ENCODE measurements around the gene SLAMF6.
A peak's percentile ranks its signal among the peaks of the same experiment; 100 is the strongest.

SLAMF6 gene

DNA sequence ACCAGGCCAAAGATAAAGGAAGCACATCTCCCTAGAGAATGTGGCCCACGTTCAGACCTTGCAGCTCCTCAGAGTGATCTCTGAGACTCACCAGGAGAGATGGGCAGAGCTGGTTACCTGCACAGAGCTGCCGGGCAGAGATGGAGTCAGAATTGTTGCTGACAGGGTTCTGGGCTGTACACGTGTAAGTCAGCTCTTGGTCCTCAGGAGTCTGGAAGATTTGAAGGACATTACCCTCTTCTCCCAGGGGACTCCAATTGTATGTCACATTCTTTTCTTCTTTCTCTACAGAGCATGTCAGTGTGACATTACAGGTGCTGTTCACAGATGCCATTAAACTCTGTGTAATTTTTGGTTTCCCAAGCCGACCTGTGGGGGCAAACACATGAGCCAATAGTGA lies 30.7 kb upstream of the SLAMF6 start:
- Histone ChIP-seq H3K27me3 (ENCODE audit: insufficient read depth, low read length, poor library complexity) (no peaks in the 10 kb centered on the region), H3K9me3 (ENCODE audit: insufficient read depth, low read length, severe bottlenecking) (no peaks in the 10 kb centered on the region), H4K20me1 (ENCODE audit: insufficient read depth, low read length) (no peaks in the 10 kb centered on the region), H3K4me1 (ENCODE audit: insufficient read depth, low read length) (peaks cover 9% of the 10 kb centered on the region), H2AFZ (ENCODE audit: low read depth, low read length) (no peak overlapping the region), H3K4me2 (ENCODE audit: insufficient read depth, low read length) (no peak overlapping the region), H3K9ac (ENCODE audit: low read depth, low read length) (no peak overlapping the region), H3K27ac (ENCODE audit: low read length) (no peak overlapping the region), H3K4me3 (ENCODE audit: low read depth in 1 of 2, low read length in 2 of 2) (no peak overlapping the region), H3K36me3 (ENCODE audit: insufficient read depth, low read length) (peaks cover 28% of the 10 kb centered on the region), H3K79me2 (ENCODE audit: insufficient read depth, low read length) (no peaks in the 10 kb centered on the region)
- TF ChIP-seq, protein P1, sequence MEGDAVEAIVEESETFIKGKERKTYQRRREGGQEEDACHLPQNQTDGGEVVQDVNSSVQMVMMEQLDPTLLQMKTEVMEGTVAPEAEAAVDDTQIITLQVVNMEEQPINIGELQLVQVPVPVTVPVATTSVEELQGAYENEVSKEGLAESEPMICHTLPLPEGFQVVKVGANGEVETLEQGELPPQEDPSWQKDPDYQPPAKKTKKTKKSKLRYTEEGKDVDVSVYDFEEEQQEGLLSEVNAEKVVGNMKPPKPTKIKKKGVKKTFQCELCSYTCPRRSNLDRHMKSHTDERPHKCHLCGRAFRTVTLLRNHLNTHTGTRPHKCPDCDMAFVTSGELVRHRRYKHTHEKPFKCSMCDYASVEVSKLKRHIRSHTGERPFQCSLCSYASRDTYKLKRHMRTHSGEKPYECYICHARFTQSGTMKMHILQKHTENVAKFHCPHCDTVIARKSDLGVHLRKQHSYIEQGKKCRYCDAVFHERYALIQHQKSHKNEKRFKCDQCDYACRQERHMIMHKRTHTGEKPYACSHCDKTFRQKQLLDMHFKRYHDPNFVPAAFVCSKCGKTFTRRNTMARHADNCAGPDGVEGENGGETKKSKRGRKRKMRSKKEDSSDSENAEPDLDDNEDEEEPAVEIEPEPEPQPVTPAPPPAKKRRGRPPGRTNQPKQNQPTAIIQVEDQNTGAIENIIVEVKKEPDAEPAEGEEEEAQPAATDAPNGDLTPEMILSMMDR (IDR thresholded peaks at IDR 0.05; ENCODE audit: borderline replicate concordance, extremely low read depth, low read length, poor library complexity, severe bottlenecking) = no peak
- no peak for TF ChIP-seq EZH2 (IDR thresholded peaks at IDR 0.05; ENCODE audit: borderline replicate concordance, low read depth, low read length, severe bottlenecking)
- ATAC-seq (ENCODE audit: insufficient read depth, low read depth) (no peak), DNase-seq (no peak)

DNA sequence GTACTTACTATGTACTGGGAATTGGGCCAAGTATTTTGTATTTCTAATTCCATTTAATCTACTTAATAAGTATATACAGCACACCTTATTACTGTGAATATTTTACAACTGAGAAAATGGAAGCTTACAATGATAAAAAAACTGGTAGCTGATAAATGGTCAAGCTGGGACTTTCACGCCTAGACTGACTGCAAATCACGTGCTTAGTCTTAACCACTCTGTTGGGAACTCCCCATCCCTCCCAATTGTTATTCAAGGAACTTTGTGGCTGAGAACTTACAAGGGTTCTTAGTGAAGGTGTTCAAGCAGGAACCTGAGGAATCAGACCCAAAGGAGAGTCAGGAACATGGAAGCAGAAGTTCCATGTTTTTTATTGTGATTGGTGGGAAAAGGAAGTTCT lies 29.4 kb upstream of the SLAMF6 start:
- Histone ChIP-seq H3K4me2 (ENCODE audit: insufficient read depth, low read length) (no peak overlapping the region), H3K27ac (ENCODE audit: low read length) (no peak overlapping the region), H2AFZ (ENCODE audit: low read depth, low read length) (no peak overlapping the region), H3K4me1 (ENCODE audit: insufficient read depth, low read length) (no peaks in the 10 kb centered on the region), H3K36me3 (ENCODE audit: insufficient read depth, low read length) (peaks cover 34% of the 10 kb centered on the region), H3K4me3 (ENCODE audit: low read depth in 1 of 2, low read length in 2 of 2) (no peak overlapping the region), H4K20me1 (ENCODE audit: insufficient read depth, low read length) (no peaks in the 10 kb centered on the region), H3K9me3 (ENCODE audit: insufficient read depth, low read length, severe bottlenecking) (no peaks in the 10 kb centered on the region), H3K27me3 (ENCODE audit: insufficient read depth, low read length, poor library complexity) (no peaks in the 10 kb centered on the region), H3K79me2 (ENCODE audit: insufficient read depth, low read length) (no peaks in the 10 kb centered on the region), H3K9ac (ENCODE audit: low read depth, low read length) (no peak overlapping the region)
- ATAC-seq (ENCODE audit: insufficient read depth, low read depth) (no peak), DNase-seq (no peak)
- TF ChIP-seq, protein P1 (IDR thresholded peaks at IDR 0.05; ENCODE audit: borderline replicate concordance, extremely low read depth, low read length, poor library complexity, severe bottlenecking) = no peak
- no peak for TF ChIP-seq EZH2 (IDR thresholded peaks at IDR 0.05; ENCODE audit: borderline replicate concordance, low read depth, low read length, severe bottlenecking)

DNA sequence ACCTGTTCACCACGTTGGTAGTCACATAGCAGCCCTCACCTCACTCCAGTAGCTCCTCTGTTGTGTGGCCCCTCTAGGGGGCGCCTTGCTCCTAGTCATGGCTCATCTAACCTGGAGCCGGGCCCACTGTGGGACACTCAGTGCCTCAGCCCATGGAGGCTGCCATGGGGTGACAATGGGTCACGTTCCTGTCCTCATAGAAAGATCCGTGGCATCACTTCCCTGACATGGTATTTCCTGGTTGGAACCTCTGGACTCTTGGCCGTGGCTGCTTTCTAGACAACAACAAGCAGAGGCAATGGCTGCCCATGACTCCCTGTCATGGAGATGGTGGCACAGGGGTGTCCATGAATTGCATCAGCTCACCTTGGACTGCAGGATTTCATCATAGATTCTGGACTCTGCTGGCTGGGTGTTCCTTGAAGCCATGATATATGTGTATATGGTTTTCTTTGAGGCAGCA lies 27.5 kb upstream of the SLAMF6 start:
- H3K27ac ChIP-seq (ENCODE audit: low read length) = no peak overlapping the region
- no peak overlapping the region for H2AFZ ChIP-seq (ENCODE audit: low read depth, low read length)
- no peaks in the 10 kb centered on the region for H3K27me3 ChIP-seq (ENCODE audit: insufficient read depth, low read length, poor library complexity)
- no peak overlapping the region for H3K4me2 ChIP-seq (ENCODE audit: insufficient read depth, low read length)
- H4K20me1 ChIP-seq (ENCODE audit: insufficient read depth, low read length) = no peaks in the 10 kb centered on the region
- peak; percentile 36 for DNase-seq
- H3K36me3 ChIP-seq (ENCODE audit: insufficient read depth, low read length) = peaks cover 38% of the 10 kb centered on the region
- no peak for TF ChIP-seq EZH2 (IDR thresholded peaks at IDR 0.05; ENCODE audit: borderline replicate concordance, low read depth, low read length, severe bottlenecking)
- TF ChIP-seq, protein P1 (IDR thresholded peaks at IDR 0.05; ENCODE audit: borderline replicate concordance, extremely low read depth, low read length, poor library complexity, severe bottlenecking) = peak; percentile 53
- no peaks in the 10 kb centered on the region for H3K4me1 ChIP-seq (ENCODE audit: insufficient read depth, low read length)
- H3K9me3 ChIP-seq (ENCODE audit: insufficient read depth, low read length, severe bottlenecking) = no peaks in the 10 kb centered on the region
- no peak overlapping the region for H3K4me3 ChIP-seq (ENCODE audit: low read depth in 1 of 2, low read length in 2 of 2)
- no peak overlapping the region for H3K9ac ChIP-seq (ENCODE audit: low read depth, low read length)
- peak; percentile 59; the same call in 2 of the 3 replicates for ATAC-seq (ENCODE audit: insufficient read depth, low read depth)
- H3K79me2 ChIP-seq (ENCODE audit: insufficient read depth, low read length) = no peaks in the 10 kb centered on the region

DNA sequence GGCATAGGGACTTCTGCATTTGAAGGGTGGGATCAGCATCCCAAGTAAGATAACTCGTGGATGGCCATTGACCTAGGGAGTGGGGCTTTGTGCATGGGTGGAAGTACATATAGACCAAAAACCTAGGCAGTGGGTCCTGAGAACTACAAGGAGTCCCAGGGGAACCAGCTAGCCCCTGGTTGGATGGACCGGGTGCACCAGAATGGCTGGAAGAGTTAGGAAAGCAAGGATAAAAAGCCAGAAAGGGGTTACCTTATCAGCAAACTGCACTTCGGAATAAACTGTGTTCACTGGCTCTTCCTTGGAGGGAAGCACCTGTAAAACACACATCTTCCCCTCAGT lies 26.6 kb upstream of the SLAMF6 start:
- Histone ChIP-seq H3K27me3 (ENCODE audit: insufficient read depth, low read length, poor library complexity) (no peaks in the 10 kb centered on the region), H3K27ac (ENCODE audit: low read length) (no peak overlapping the region), H4K20me1 (ENCODE audit: insufficient read depth, low read length) (no peaks in the 10 kb centered on the region), H3K36me3 (ENCODE audit: insufficient read depth, low read length) (peaks cover 38% of the 10 kb centered on the region), H2AFZ (ENCODE audit: low read depth, low read length) (no peak overlapping the region), H3K4me1 (ENCODE audit: insufficient read depth, low read length) (no peaks in the 10 kb centered on the region), H3K9me3 (ENCODE audit: insufficient read depth, low read length, severe bottlenecking) (no peaks in the 10 kb centered on the region), H3K4me2 (ENCODE audit: insufficient read depth, low read length) (no peak overlapping the region), H3K79me2 (ENCODE audit: insufficient read depth, low read length) (no peaks in the 10 kb centered on the region), H3K4me3 (ENCODE audit: low read depth in 1 of 2, low read length in 2 of 2) (no peak overlapping the region), H3K9ac (ENCODE audit: low read depth, low read length) (no peak overlapping the region)
- DNase-seq = no peak
- TF ChIP-seq EZH2 (IDR thresholded peaks at IDR 0.05; ENCODE audit: borderline replicate concordance, low read depth, low read length, severe bottlenecking) = no peak
- TF ChIP-seq, protein P1 (IDR thresholded peaks at IDR 0.05; ENCODE audit: borderline replicate concordance, extremely low read depth, low read length, poor library complexity, severe bottlenecking) = no peak
- no peak for ATAC-seq (ENCODE audit: insufficient read depth, low read depth)
